Measurements from ENCODE around the gene LRRC52.

LRRC52 gene

GRCh38 chr1:165543532-165544438, at the start of gene LRRC52:
LRRC52 (plus strand) TSS chr1:165544000; CDS start chr1:165544297, 297 bp downstream.
- DNase-seq (ENCODE audit: low read depth in 2 of 2) = no peak

GRCh38 chr1:165494949-165495857, 48.6 kb upstream of the LRRC52 start:
- no peak for DNase-seq (ENCODE audit: low read depth in 2 of 2)

GRCh38 chr1:165495858-165496205, 48.0 kb upstream of the LRRC52 start:
- no peak for DNase-seq (ENCODE audit: low read depth in 2 of 2)

GRCh38 chr1:165496501-165496900, 47.3 kb upstream of the LRRC52 start:
- no peak for DNase-seq (ENCODE audit: low read depth in 2 of 2)

- DNase-seq (ENCODE audit: low read depth in 2 of 2) = no peak
Observed at GRCh38 chr1:165497069-165498013, 46.5 kb upstream of the LRRC52 start.

- no peak for DNase-seq (ENCODE audit: low read depth in 2 of 2)
Observed at GRCh38 chr1:165501330-165501969, 42.4 kb upstream of the LRRC52 start.

- DNase-seq (ENCODE audit: low read depth in 2 of 2) = no peak
Observed at GRCh38 chr1:165501970-165502348, 41.8 kb upstream of the LRRC52 start.

- no peak for DNase-seq (ENCODE audit: low read depth in 2 of 2)
Observed at GRCh38 chr1:165507570-165507969, 36.2 kb upstream of the LRRC52 start.

GRCh38 chr1:165508291-165508690, 35.5 kb upstream of the LRRC52 start:
- DNase-seq (ENCODE audit: low read depth in 2 of 2) = no peak

- DNase-seq (ENCODE audit: low read depth in 2 of 2) = no peak
Observed at GRCh38 chr1:165512816-165513215, 31.0 kb upstream of the LRRC52 start.

- no peak for DNase-seq (ENCODE audit: low read depth in 2 of 2)
Observed at GRCh38 chr1:165516469-165516868, 27.3 kb upstream of the LRRC52 start.

GRCh38 chr1:165520646-165521045, 23.2 kb upstream of the LRRC52 start:
- DNase-seq (ENCODE audit: low read depth in 2 of 2) = no peak

- DNase-seq (ENCODE audit: low read depth in 2 of 2) = no peak
Observed at GRCh38 chr1:165524639-165525285, 19.0 kb upstream of the LRRC52 start.

- DNase-seq (ENCODE audit: low read depth in 2 of 2) = no peak
Observed at GRCh38 chr1:165525708-165526107, 18.1 kb upstream of the LRRC52 start.

GRCh38 chr1:165527251-165528007, 16.4 kb upstream of the LRRC52 start:
- DNase-seq (ENCODE audit: low read depth in 2 of 2) = no peak

- DNase-seq (ENCODE audit: low read depth in 2 of 2) = no peak
Observed at GRCh38 chr1:165531021-165531420, 12.8 kb upstream of the LRRC52 start.

GRCh38 chr1:165532053-165532452, 11.7 kb upstream of the LRRC52 start:
- no peak for DNase-seq (ENCODE audit: low read depth in 2 of 2)

- DNase-seq (ENCODE audit: low read depth in 2 of 2) = no peak
Observed at GRCh38 chr1:165533254-165533653, 10.5 kb upstream of the LRRC52 start.

- DNase-seq (ENCODE audit: low read depth in 2 of 2) = no peak
Observed at GRCh38 chr1:165536016-165536415, 7.8 kb upstream of the LRRC52 start.
